H7 (cell line): ENCODE data around the gene OSBPL3. TPM values are rescaled to one million over a fixed set of nuclear protein-coding genes. Genes with fewer than 3 reads are reported as not detected.

ENCODE experiments used
- DNase-seq: peaks from one replicate; pipeline ENCODE4 v3.0.0; 2012
- H3K27me3 ChIP-seq: 2 replicates; pipeline ENCODE4 v1.6.0; 2011; ENCODE audit warnings: mild to moderate bottlenecking, low read length; ENCODE audit not compliant: control insufficient read depth, insufficient read depth
- H3K36me3 ChIP-seq: replicated peaks from 2 replicates; pipeline ENCODE4 v1.5.1; 2011; ENCODE audit warnings: low read length; ENCODE audit not compliant: control insufficient read depth, insufficient read depth
- H3K4me3 ChIP-seq: 2 replicates; pipeline ENCODE4 v1.5.1; 2011; ENCODE audit warnings: low read depth, mild to moderate bottlenecking, control low read depth, low read length, moderate library complexity; ENCODE audit not compliant: insufficient read depth
- total RNA-seq: library from RNA; depleted of rRNA; stranded (reverse); fragments of >200 nt; shearing (Covaris generic); gene quantifications from 2 replicates; pipeline ENCODE4 v1.2.3, GENCODE V29; 2014

The OSBPL3 gene
- total RNA-seq, 1 experiment from 2014 or later: 8.8 TPM

DNA sequence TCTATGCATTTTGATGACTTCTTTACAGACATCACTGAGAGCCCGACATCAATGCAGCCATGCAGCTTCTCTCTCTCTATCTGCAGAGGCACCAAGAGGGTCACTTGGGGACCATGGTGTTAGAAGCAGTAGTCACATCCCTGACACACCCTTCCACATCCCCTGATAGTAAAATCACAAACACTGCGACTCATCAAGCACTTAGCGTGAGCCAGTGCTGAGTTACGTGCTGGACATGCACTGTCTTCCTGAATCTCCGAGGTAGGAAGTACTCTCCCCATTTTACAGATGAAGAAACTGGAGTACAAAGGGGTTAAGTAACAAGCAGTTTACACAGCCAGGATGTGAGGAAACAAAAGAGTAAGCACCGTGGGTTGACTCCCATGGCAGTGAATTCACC is 109.2 kb downstream of the OSBPL3 start:
- Histone ChIP-seq H3K27me3 (no peaks in the 10 kb centered on the region), H3K36me3 (no peaks in the 10 kb centered on the region; the same call in 1 of the 2 replicates), H3K4me3 (no peak overlapping the region)
- no peak for DNase-seq

DNA sequence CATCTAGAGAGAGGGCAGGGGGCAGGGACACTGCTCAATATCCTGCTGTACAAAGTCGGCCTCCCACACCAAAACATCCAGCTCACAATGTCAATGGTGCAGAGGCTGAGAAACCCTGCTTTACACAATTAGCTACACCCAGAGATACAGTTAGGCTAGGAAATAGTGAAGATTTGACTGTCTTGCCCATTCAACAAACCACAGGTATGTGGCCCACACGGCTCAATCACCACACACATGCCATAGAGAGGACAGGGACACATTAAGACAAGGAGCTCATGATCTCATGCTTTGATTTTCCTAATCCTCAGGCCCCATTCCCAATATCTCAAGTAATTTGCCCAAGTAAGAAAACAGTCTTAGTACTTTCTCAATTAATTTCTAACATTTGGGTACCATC is 110.4 kb downstream of the OSBPL3 start:
- Histone ChIP-seq H3K27me3 (no peaks in the 10 kb centered on the region), H3K36me3 (no peaks in the 10 kb centered on the region; the same call in 1 of the 2 replicates), H3K4me3 (no peak overlapping the region)
- no peak for DNase-seq

DNA sequence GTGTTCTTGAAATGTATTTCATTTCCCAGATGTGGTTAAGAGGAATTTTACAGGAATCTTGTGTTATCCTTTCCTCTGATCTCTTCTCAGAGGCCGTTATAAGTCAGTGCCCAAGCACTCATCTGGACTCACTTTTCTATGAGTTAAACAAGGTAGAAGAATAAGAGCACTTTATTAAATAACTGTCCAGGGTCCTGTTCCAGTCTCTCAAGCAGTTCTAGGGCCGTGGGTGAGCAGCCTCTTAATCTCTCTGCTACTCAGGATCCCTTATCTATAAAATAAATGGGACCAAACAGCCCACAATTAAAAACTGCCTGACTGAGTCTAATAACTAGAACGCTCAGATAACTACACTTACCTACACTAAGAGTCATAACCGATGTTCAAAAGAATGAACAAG is 111.2 kb downstream of the OSBPL3 start:
- Histone ChIP-seq H3K27me3 (no peaks in the 10 kb centered on the region), H3K36me3 (no peaks in the 10 kb centered on the region; the same call in 1 of the 2 replicates), H3K4me3 (no peak overlapping the region)
- DNase-seq: no peak

DNA sequence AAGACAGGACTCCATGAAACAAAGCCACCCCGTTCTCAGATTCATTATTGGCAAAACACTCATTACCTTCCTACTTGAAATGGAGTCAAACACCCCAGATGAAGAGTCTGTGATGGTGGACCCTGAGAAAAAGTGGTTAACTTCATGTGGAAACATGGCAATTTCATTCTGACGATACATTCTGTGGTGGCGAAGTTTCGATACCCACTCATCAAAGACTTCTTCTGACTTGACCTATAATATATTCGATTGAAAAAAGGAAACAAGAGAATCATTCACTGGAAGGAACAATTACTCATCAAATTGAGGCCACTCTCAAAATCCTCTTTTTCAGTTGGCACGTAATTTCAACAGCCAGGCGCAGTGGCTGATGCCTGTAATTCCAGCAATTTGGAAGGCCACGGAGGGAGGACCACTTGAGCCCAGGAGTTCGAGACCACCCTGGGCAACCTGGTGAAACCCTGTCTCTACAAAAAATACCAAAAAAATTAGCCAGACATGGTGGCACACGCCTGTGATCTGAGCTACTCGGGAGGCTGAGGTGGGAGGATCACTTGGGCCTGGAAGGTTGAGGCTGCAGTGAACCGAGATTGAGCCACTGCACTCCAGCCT is 113.9 kb downstream of the OSBPL3 start:
- Histone ChIP-seq H3K36me3 (no peaks in the 10 kb centered on the region; the same call in 1 of the 2 replicates), H3K27me3 (no peaks in the 10 kb centered on the region), H3K4me3 (no peak overlapping the region)
- no peak for DNase-seq

DNA sequence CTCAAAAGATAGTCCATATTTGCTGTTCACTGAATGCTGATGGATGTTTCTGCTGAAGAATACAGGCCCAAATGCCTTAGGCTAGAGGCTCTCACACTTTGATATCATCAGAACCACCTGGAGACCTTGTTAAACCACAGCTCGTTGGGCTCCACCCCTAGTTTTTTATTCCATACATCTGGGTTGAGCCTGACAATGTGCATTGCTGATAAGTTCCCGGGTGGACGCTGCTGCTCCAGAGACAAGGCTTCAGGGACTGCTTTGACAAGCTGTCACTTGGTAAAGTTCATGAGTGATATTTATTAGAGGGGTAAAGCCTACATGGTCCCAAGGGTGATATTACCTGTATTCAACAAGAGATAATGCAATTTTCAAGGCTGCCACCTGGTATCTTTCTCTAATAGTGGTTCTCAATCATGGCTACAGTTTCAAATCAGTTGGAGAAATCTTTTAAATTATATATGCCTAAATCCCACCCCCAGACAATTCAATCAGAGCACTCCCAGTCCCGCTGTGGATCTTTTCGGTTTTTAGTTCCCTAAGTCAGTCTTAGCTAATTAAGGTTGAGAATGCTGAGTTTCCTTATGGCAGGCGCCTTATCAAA is 115.7 kb downstream of the OSBPL3 start:
- DNase-seq: no peak
- no peak overlapping the region for H3K4me3 ChIP-seq

DNA sequence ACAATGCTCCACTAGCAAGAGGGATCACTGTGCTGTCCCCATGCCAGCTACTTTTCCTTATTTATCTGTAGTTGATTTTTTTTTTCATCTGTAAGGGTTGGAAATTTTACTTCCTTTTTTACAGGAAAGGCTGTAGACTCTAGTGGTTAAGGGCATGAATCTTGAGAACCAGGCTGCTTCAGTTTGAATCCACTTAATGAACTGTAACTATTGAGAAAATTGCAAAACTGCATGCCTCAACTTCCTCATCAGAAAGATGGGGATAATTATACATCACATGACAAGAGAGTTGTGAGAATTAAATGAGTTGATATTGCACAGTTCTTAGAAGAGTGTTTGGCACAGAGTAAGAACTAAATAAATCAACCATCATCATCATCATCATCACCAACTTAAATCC is 116.4 kb downstream of the OSBPL3 start:
- H3K4me3 ChIP-seq: no peak overlapping the region
- no peak for DNase-seq
- H3K36me3 ChIP-seq: no peaks in the 10 kb centered on the region
- H3K27me3 ChIP-seq: no peaks in the 10 kb centered on the region

More for the DNA sequence above, 115.7 kb downstream of the OSBPL3 start:
- Histone ChIP-seq H3K27me3 (no peaks in the 10 kb centered on the region), H3K36me3 (no peaks in the 10 kb centered on the region)

DNA sequence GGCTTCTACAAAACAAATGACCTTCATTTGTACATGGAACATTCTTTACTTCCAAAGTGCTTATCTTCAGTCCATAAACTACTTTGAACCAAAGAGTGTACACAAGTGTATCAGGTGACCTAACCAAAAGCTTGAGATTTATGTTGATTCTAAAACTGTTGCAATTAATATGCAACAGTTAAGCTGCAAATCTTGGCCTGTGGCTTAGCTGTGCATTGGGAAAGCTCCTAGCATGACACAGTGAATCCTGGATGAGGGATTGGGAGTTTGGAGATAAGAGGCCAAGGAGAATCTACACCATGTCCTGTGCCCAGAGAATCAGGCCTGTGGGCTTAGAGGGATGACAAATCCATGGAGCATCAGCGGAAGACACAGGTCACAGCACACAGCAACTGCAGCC is 117.5 kb downstream of the OSBPL3 start:
- Histone ChIP-seq H3K27me3 (no peaks in the 10 kb centered on the region), H3K4me3 (no peak overlapping the region), H3K36me3 (no peaks in the 10 kb centered on the region)
- no peak for DNase-seq

DNA sequence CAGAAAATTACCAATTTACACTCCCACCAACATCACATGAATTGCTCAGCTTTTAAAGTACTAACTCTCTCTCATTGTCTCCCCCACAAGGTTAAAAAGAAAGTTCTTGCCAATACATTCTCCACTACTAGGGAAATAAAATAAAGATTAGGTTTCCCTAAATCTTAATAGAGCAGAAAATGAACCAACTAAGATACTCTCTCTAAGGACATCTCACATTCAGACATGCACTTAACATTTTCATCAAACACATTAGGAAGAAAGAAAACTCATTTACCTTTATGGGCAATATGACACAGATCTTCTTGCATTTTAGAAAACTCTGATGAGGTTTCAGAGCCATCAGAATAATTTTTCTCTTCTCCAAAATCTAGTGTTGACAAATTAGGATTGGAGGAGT is 118.6 kb downstream of the OSBPL3 start:
- Histone ChIP-seq H3K4me3 (no peak overlapping the region), H3K27me3 (no peaks in the 10 kb centered on the region), H3K36me3 (no peaks in the 10 kb centered on the region)
- no peak for DNase-seq

DNA sequence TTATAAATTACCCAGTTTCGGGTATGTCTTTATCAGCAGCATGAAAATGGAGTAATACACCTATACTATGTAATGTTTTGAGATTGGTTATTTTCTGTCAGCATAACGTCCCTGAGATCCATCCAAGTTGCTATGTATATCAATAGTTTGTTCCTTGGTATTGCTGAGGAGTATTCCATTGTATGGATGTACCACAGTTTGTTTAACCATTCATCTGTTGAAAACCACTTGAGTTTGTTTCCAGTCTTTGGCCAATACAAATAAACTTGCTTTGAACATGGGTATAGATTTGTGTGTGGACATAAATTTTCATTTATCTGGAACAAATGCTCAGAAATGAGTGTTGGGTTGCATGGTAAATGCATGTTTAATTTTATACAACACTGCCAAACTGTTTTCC is 119.4 kb downstream of the OSBPL3 start:
- H3K27me3 ChIP-seq: no peaks in the 10 kb centered on the region
- no peak for DNase-seq
- H3K36me3 ChIP-seq: no peaks in the 10 kb centered on the region
- H3K4me3 ChIP-seq: no peak overlapping the region

DNA sequence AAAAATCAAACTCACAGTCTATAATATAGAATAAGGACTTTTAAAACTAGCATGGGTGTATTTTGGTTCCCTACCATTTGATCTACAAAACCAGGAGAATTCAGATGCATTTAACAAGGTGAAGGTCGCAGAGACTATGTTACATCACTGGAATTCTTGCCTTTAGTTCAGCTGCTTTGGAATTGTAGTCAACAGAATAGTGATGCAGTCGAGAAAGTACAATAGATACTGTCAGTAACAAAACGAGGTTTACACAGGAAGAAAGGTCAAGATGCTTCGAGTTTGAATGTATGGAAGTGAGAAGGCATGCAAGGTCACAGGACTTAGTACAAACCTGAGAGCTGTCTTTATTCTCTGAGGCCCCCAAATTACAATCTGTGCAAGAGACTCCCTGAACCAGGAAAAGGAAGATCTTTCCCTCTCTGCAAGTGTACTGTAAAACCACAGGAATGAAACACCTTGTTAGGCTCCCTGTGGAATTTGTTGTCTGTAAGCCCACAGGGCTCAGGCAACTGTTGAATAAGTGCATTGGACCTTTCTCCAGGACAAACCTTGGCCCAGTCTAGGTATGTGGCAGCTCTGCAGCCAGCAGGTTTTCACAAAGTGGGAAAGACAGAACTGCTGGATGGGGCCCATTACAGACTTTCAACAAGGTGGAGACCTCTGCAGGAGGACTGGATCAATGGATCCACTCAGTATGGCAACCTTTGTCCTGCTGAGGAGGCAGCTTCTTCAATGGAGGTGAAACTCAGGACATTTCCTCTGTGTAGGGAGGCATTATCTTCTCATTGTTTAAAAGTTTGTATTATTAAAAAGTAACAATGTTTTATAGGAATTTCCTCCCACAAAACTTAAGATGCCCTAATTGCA is 121.6 kb downstream of the OSBPL3 start:
- H3K4me3 ChIP-seq: no peak overlapping the region
- DNase-seq: peak; percentile 26
- H3K27me3 ChIP-seq: no peaks in the 10 kb centered on the region
- no peaks in the 10 kb centered on the region for H3K36me3 ChIP-seq

DNA sequence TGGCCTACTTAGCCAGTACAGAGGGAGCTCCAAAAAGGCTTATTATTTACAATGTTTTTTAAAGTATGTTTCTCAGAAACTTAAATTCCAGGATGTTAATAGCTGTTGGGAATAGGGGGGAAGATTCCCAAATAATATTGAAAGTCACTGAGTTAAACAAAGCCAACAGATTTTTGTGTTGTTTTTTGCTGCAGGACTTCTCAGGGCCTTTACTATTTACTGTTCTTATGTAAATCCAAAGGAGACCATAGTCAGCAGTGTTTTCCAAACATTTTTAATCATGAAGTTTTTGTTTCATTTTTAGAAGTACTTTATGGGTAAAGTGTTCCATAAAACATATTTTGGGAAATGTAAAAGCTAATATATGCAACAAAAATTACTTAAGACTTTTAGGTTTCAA is 122.4 kb downstream of the OSBPL3 start:
- no peak for DNase-seq
- no peaks in the 10 kb centered on the region for H3K36me3 ChIP-seq
- no peaks in the 10 kb centered on the region for H3K27me3 ChIP-seq
- no peak overlapping the region for H3K4me3 ChIP-seq

DNA sequence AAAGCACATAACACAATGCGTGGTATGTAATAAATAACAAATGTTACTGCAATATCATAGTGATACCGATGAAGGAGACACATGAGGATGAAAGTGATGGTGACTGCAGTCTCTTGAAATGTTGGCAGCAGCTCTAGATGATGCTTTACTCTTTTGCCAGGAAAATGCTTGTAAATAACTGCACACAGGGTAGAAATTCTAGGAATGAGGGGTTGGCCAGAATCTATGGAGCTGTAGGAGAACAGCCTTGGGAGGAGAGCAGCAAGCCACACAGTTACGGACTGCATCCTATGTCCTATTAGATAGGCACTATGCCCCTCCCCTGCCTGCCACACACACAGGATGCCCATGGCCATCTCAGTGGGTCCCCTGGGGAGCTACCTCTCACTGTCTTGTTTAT is 125.1 kb downstream of the OSBPL3 start:
- no peak for DNase-seq
- Histone ChIP-seq H3K27me3 (no peaks in the 10 kb centered on the region), H3K4me3 (no peak overlapping the region), H3K36me3 (no peaks in the 10 kb centered on the region)

DNA sequence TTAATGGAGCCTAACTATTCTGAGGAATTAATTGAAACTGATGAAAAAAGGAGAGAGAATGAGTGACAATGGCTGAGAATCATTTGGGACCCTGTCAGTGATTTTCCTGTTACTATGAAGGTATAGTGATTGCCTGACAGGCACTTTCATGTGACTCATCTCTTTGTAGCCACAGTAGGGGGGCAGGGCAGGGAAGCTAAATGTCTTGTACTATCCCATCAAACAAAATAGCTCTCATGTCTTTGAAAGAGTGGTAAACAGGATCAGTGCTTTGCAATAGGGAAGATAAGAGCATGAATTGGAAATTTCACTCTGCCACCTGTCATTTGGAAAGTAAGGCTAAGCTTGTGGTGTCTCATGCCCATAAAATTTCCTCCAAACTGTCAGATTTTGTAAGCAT is 128.2 kb downstream of the OSBPL3 start:
- Histone ChIP-seq H3K4me3 (no peak overlapping the region), H3K27me3 (no peaks in the 10 kb centered on the region), H3K36me3 (no peaks in the 10 kb centered on the region)
- DNase-seq: peak; percentile 15

DNA sequence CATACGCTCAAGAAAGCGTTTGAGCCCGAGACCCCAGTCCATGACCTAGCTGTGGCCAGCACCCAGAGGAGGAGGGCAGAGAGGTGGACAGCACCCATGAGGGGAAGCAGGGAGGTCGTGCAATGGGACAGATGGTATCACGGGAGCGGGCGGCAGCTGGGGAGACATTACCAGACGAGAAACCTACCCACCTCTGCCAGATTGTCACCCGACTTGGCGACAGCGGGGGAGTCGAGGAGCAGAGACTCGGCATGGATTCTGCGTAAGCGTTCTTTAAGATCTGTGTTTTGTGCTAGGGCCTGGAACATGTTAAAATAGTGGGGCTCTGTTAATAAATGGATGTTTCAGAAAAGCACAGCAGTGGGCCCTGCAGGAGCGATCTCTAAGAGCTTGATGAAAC is 131.1 kb downstream of the OSBPL3 start:
- DNase-seq: no peak
- H3K36me3 ChIP-seq: no peaks in the 10 kb centered on the region
- H3K4me3 ChIP-seq: no peak overlapping the region
- H3K27me3 ChIP-seq: no peaks in the 10 kb centered on the region

DNA sequence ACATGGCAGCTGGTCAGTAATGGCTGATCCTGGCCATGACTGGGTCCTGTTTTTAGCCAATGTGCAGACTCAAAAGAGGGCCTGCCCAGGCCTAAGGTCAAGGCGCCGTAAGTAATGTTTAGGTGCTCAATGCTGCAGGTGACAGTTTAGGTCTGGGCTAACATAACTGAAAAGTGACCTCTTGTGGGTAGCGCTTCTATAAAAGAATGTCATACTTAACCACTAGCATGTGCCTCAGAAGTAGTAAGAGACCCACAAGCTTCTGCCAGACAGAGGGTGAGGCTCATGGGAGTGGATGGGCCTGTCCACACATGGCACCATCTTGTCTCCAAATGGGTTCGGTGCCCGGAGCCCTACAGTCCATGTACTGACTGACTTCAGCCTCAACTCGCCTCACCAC is 132.2 kb downstream of the OSBPL3 start:
- Histone ChIP-seq H3K27me3 (no peaks in the 10 kb centered on the region), H3K36me3 (no peaks in the 10 kb centered on the region), H3K4me3 (no peak overlapping the region)
- DNase-seq: no peak
